Panc1 (cell line): ENCODE measurements around the gene AIG1.

ENCODE experiments used
- CTCF ChIP-seq: fragments of 450-650 bp; IDR thresholded peaks from 2 replicates; pipeline ENCODE4 v1.5.1; 2017; ENCODE audit warnings: mild to moderate bottlenecking
- POLR2AphosphoS5 ChIP-seq: IDR thresholded peaks from 2 replicates; pipeline ENCODE4 v1.6.1; 2012; ENCODE audit warnings: mild to moderate bottlenecking, low read depth, low read length, moderate library complexity
- REST ChIP-seq, 2 experiments: IDR thresholded peaks; 2 replicates each; pipeline ENCODE4 v1.6.1; 2011 to 2012; ENCODE audit warnings: low read depth in 2 of 2, control low read depth in 1 of 2, low read length in 1 of 2, mild to moderate bottlenecking in 1 of 2, moderate library complexity in 1 of 2; ENCODE audit not compliant: insufficient read depth in 1 of 2
- SIN3A ChIP-seq: IDR thresholded peaks from 2 replicates; pipeline ENCODE4 v1.6.1; 2012; ENCODE audit warnings: low read depth, mild to moderate bottlenecking, low read length, moderate library complexity, borderline replicate concordance; ENCODE audit not compliant: insufficient read depth

GRCh38 chr6:143370812-143371370 lies 310.2 kb downstream of the AIG1 start:
- TF ChIP-seq CTCF (no peak), POLR2AphosphoS5 (no peak), SIN3A (no peak), REST (IDR thresholded peaks at IDR 0.05; ENCODE audit: insufficient read depth in 1 of 2, low read depth in 2 of 2, low read length in 1 of 2) (no peak)
